ENCODE measurements around the gene UBR4.
"Not testable (repeated sequence)": the region's sequence is repeated elsewhere in the genome, so short reads cannot be mapped to it uniquely, and the experiment has no call there.

Gene UBR4

DNA sequence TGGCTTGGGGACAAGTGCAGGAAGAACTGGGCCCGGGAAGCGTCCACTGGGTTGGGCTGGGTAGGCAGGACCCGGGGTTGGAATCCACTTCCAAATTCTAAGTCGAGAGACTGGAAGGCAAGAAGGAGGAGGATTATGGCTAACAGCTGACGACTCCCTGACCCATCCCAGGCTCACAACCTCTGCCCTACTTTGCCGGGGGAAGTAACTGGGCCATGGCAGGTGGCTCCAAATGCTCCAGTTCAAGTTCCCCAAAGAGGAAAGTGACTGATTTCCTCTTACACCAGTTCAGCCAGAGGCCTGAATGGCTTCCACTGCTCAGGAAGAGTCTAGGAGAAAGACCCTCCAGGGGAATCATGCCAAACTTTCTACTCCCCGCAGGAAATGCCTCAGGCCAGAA is 29.8 kb upstream of the UBR4 start:
- Histone ChIP-seq H3K4me3 (ENCODE audit: low read length in 2 of 2) (no peak overlapping the region), H3K9me3 (ENCODE audit: control insufficient read depth in 2 of 2, low read length in 2 of 2) (no peaks in the 10 kb centered on the region), H3K36me3 (ENCODE audit: control insufficient read depth in 2 of 2, insufficient read depth in 2 of 2, low read length in 2 of 2) (peaks cover 62 to 65% of the 10 kb centered on the region in 2 donors), H3K9ac (ENCODE audit: low read length in 2 of 2) (no peak overlapping the region), H3K27ac (ENCODE audit: low read length) (no peak overlapping the region), H3K4me1 (ENCODE audit: control insufficient read depth, insufficient read depth, low read length) (peaks cover 8% of the 10 kb centered on the region), H3K27me3 (ENCODE audit: control insufficient read depth in 1 of 2, insufficient read depth in 2 of 2, low read length in 2 of 2) (no peaks in the 10 kb centered on the region)

GRCh38 chr1:19234224-19234623 is 24.2 kb upstream of the UBR4 start:
- H3K27me3 ChIP-seq (ENCODE audit: control insufficient read depth in 1 of 2, insufficient read depth in 2 of 2, low read length in 2 of 2): no peaks in the 10 kb centered on the region
- no peak overlapping the region for H3K9ac ChIP-seq (ENCODE audit: low read length in 2 of 2)
- peak overlapping the region; percentile 64 for H3K27ac ChIP-seq (ENCODE audit: low read length)
- peaks cover 25 to 44% of the 10 kb centered on the region in 2 donors for H3K36me3 ChIP-seq (ENCODE audit: control insufficient read depth in 2 of 2, insufficient read depth in 2 of 2, low read length in 2 of 2)
- H3K4me1 ChIP-seq (ENCODE audit: control insufficient read depth, insufficient read depth, low read length): peaks cover 40% of the 10 kb centered on the region
- no peak overlapping the region for H3K4me3 ChIP-seq (ENCODE audit: low read length in 2 of 2)
- H3K9me3 ChIP-seq (ENCODE audit: control insufficient read depth in 2 of 2, low read length in 2 of 2): no peaks in the 10 kb centered on the region

GRCh38 chr1:19232524-19232846 is 22.4 kb upstream of the UBR4 start:
- H3K9me3 ChIP-seq (ENCODE audit: control insufficient read depth in 2 of 2, low read length in 2 of 2): no peaks in the 10 kb centered on the region
- peak overlapping the region in 1 of 2 donors; percentile 49 for H3K4me3 ChIP-seq (ENCODE audit: low read length in 2 of 2)
- no peaks in the 10 kb centered on the region for H3K27me3 ChIP-seq (ENCODE audit: control insufficient read depth in 1 of 2, insufficient read depth in 2 of 2, low read length in 2 of 2)
- H3K36me3 ChIP-seq (ENCODE audit: control insufficient read depth in 2 of 2, insufficient read depth in 2 of 2, low read length in 2 of 2): peaks cover 11 to 29% of the 10 kb centered on the region in 2 donors
- H3K9ac ChIP-seq (ENCODE audit: low read length in 2 of 2): no peak overlapping the region
- H3K27ac ChIP-seq (ENCODE audit: low read length): peak overlapping the region; percentile 64
- peaks cover 40% of the 10 kb centered on the region for H3K4me1 ChIP-seq (ENCODE audit: control insufficient read depth, insufficient read depth, low read length)

GRCh38 chr1:19231736-19232523 is 21.9 kb upstream of the UBR4 start:
- not testable (repeated sequence) for H3K27me3 ChIP-seq (ENCODE audit: control insufficient read depth in 1 of 2, insufficient read depth in 2 of 2, low read length in 2 of 2); H3K9me3 ChIP-seq (ENCODE audit: control insufficient read depth in 2 of 2, low read length in 2 of 2); H3K9ac ChIP-seq (ENCODE audit: low read length in 2 of 2)
- Histone ChIP-seq H3K4me1 (ENCODE audit: control insufficient read depth, insufficient read depth, low read length) (peaks cover 43% of the 10 kb centered on the region), H3K36me3 (ENCODE audit: control insufficient read depth in 2 of 2, insufficient read depth in 2 of 2, low read length in 2 of 2) (peaks cover 8 to 29% of the 10 kb centered on the region in 2 donors), H3K4me3 (ENCODE audit: low read length in 2 of 2) (peak overlapping the region in 1 of 2 donors; percentile 49), H3K27ac (ENCODE audit: low read length) (peak overlapping the region; percentile 64)

DNA sequence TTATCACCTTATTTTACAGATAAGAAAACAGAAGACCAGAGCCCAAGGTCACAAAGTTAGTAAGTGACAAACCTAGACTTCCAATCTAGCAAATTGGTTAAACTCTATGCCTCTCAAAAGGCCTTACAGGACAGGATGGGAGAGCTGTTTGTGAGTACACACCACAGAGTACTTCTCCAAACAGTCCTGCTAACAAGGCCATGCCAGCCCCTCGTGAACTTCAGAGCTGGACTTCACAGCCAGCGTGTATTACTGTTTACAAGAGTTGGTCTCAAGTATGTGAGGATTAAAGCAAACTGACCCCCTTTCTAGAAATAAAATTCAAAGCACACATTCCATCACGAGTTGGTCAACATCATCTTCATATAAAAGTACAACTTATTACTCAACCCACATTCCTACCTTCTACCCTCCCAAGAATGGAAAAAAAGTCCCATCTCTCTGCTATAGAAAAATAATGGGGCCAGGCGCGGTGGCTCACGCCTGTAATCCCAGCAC is 19.8 kb upstream of the UBR4 start:
- H3K9me3 ChIP-seq (ENCODE audit: control insufficient read depth in 2 of 2, low read length in 2 of 2): no peaks in the 10 kb centered on the region
- peaks cover 40% of the 10 kb centered on the region for H3K4me1 ChIP-seq (ENCODE audit: control insufficient read depth, insufficient read depth, low read length)
- H3K27me3 ChIP-seq (ENCODE audit: control insufficient read depth in 1 of 2, insufficient read depth in 2 of 2, low read length in 2 of 2): no peaks in the 10 kb centered on the region
- peaks cover 15 to 39% of the 10 kb centered on the region in 2 donors for H3K36me3 ChIP-seq (ENCODE audit: control insufficient read depth in 2 of 2, insufficient read depth in 2 of 2, low read length in 2 of 2)
- no peak overlapping the region for H3K4me3 ChIP-seq (ENCODE audit: low read length in 2 of 2)
- no peak overlapping the region for H3K27ac ChIP-seq (ENCODE audit: low read length)
- no peak overlapping the region for H3K9ac ChIP-seq (ENCODE audit: low read length in 2 of 2)

DNA sequence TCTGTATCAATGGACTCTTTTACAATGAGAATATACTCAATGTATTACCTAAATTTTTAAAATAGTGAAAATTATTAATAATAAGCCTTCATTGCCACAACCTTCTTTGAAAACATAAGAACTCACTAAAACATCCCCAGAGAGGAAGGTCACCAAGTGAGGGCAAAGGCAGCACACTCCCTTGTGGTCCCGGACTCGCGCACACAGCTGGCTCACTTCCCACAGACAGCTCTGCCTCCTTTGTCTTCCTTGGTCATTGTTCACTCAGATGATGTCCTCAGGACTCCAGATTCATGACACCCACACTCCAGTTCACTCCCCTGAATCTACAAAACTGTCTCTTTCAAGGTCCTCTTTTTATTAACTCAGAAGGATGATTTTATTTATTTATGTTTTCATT is 19.2 kb upstream of the UBR4 start:
- H3K27me3 ChIP-seq (ENCODE audit: control insufficient read depth in 1 of 2, insufficient read depth in 2 of 2, low read length in 2 of 2): no peaks in the 10 kb centered on the region
- H3K4me1 ChIP-seq (ENCODE audit: control insufficient read depth, insufficient read depth, low read length): peaks cover 37% of the 10 kb centered on the region
- peaks cover 20 to 43% of the 10 kb centered on the region in 2 donors for H3K36me3 ChIP-seq (ENCODE audit: control insufficient read depth in 2 of 2, insufficient read depth in 2 of 2, low read length in 2 of 2)
- H3K9me3 ChIP-seq (ENCODE audit: control insufficient read depth in 2 of 2, low read length in 2 of 2): no peaks in the 10 kb centered on the region
- no peak overlapping the region for H3K9ac ChIP-seq (ENCODE audit: low read length in 2 of 2)
- no peak overlapping the region for H3K4me3 ChIP-seq (ENCODE audit: low read length in 2 of 2)
- H3K27ac ChIP-seq (ENCODE audit: low read length): no peak overlapping the region

GRCh38 chr1:19222979-19223824 is 13.1 kb upstream of the UBR4 start:
- no peak overlapping the region for H3K27ac ChIP-seq (ENCODE audit: low read length)
- no peak overlapping the region for H3K9ac ChIP-seq (ENCODE audit: low read length in 2 of 2)
- H3K9me3 ChIP-seq (ENCODE audit: control insufficient read depth in 2 of 2, low read length in 2 of 2): no peaks in the 10 kb centered on the region
- H3K4me1 ChIP-seq (ENCODE audit: control insufficient read depth, insufficient read depth, low read length): peaks cover 3% of the 10 kb centered on the region
- H3K36me3 ChIP-seq (ENCODE audit: control insufficient read depth in 2 of 2, insufficient read depth in 2 of 2, low read length in 2 of 2): peaks cover 51 to 65% of the 10 kb centered on the region in 2 donors
- no peaks in the 10 kb centered on the region for H3K27me3 ChIP-seq (ENCODE audit: control insufficient read depth in 1 of 2, insufficient read depth in 2 of 2, low read length in 2 of 2)
- no peak overlapping the region for H3K4me3 ChIP-seq (ENCODE audit: low read length in 2 of 2)

GRCh38 chr1:19222573-19222972 is 12.5 kb upstream of the UBR4 start:
- Histone ChIP-seq H3K36me3 (ENCODE audit: control insufficient read depth in 2 of 2, insufficient read depth in 2 of 2, low read length in 2 of 2) (peaks cover 51 to 65% of the 10 kb centered on the region in 2 donors), H3K9me3 (ENCODE audit: control insufficient read depth in 2 of 2, low read length in 2 of 2) (no peaks in the 10 kb centered on the region), H3K4me1 (ENCODE audit: control insufficient read depth, insufficient read depth, low read length) (peaks cover 3% of the 10 kb centered on the region), H3K9ac (ENCODE audit: low read length in 2 of 2) (no peak overlapping the region), H3K4me3 (ENCODE audit: low read length in 2 of 2) (no peak overlapping the region), H3K27ac (ENCODE audit: low read length) (no peak overlapping the region), H3K27me3 (ENCODE audit: control insufficient read depth in 1 of 2, insufficient read depth in 2 of 2, low read length in 2 of 2) (no peaks in the 10 kb centered on the region)

- Histone ChIP-seq H3K27me3 (ENCODE audit: control insufficient read depth in 1 of 2, insufficient read depth in 2 of 2, low read length in 2 of 2) (no peaks in the 10 kb centered on the region), H3K4me3 (ENCODE audit: low read length in 2 of 2) (no peak overlapping the region), H3K27ac (ENCODE audit: low read length) (no peak overlapping the region), H3K9me3 (ENCODE audit: control insufficient read depth in 2 of 2, low read length in 2 of 2) (no peaks in the 10 kb centered on the region), H3K9ac (ENCODE audit: low read length in 2 of 2) (no peak overlapping the region), H3K4me1 (ENCODE audit: control insufficient read depth, insufficient read depth, low read length) (no peaks in the 10 kb centered on the region), H3K36me3 (ENCODE audit: control insufficient read depth in 2 of 2, insufficient read depth in 2 of 2, low read length in 2 of 2) (peaks cover 43 to 58% of the 10 kb centered on the region in 2 donors)
These were observed 10.9 kb upstream of the UBR4 start for GRCh38 chr1:19220991-19221390.

GRCh38 chr1:19220080-19220846 is 10.2 kb upstream of the UBR4 start:
- H3K36me3 ChIP-seq (ENCODE audit: control insufficient read depth in 2 of 2, insufficient read depth in 2 of 2, low read length in 2 of 2): peaks cover 39 to 55% of the 10 kb centered on the region in 2 donors
- H3K4me1 ChIP-seq (ENCODE audit: control insufficient read depth, insufficient read depth, low read length): no peaks in the 10 kb centered on the region
- H3K9me3 ChIP-seq (ENCODE audit: control insufficient read depth in 2 of 2, low read length in 2 of 2): no peaks in the 10 kb centered on the region
- no peak overlapping the region for H3K9ac ChIP-seq (ENCODE audit: low read length in 2 of 2)
- no peaks in the 10 kb centered on the region for H3K27me3 ChIP-seq (ENCODE audit: control insufficient read depth in 1 of 2, insufficient read depth in 2 of 2, low read length in 2 of 2)
- H3K27ac ChIP-seq (ENCODE audit: low read length): no peak overlapping the region
- H3K4me3 ChIP-seq (ENCODE audit: low read length in 2 of 2): no peak overlapping the region
